T47D (cell line): ENCODE results near the gene KRT35.

Experiments
- DNase-seq, 2 experiments: peaks; one replicate each; pipeline versions ENCODE4 v3.0.0 to v3.0.0-alpha.2; 2011 to 2012; ENCODE audit warnings: low read depth in 1 of 2, low spot score in 1 of 2
- JUND ChIP-seq: IDR thresholded peaks from 2 replicates; pipeline ENCODE4 v1.6.1; 2012; ENCODE audit warnings: low read depth
- in situ Hi-C: cut with HindIII; loops from 2 replicates; pipeline ENCODE4 v1.10.0; 2016; ENCODE audit warnings: low sequenced_read_pairs, low pct_unique_long_range_greater_than_20kb

Gene KRT35

DNA sequence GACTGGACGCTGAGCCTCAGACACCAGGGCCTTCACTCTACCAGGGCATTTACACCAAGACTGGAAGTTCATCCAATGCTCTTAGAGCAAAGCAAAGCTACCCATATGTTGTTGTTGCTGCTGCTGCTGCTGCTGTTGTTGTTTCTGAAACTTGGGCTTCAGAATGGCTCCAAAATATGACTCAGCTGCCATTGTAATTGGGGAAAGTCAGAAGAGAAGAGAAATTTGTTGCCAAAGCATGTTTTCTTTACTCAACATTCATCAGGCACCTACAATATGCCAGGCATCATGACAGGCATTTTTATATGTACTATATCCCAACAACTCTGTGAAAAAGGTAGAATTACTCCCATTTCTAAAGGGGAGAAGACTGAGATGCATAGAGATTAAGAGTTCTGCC, 25.7 kb downstream of the KRT35 start:
- no peak for TF ChIP-seq JUND

DNA sequence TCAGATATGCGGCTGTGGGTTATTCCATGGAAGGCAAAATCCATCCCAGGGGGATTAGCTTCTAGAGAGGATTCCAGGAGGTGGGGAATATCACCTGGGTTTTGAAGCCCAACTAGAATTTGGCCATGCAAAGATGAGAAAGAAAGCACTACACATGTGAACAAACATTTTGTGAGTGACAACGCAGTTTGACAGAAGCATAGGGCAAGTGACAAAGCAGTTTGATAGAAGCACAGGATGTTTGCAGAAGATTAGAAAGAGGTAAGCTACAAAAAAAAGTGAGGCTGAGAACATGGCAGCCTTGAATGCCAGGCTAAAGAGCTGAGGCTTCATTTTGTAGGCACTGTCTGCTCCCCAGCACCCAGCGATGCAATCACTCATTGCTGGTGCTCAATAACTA, 27.9 kb downstream of the KRT35 start:
- in situ Hi-C loops: no loop called here
- no peak for DNase-seq
- TF ChIP-seq JUND: no peak

More for the DNA sequence above, 25.7 kb downstream of the KRT35 start:
- no peak for DNase-seq
- in situ Hi-C loops: no loop called here

DNA sequence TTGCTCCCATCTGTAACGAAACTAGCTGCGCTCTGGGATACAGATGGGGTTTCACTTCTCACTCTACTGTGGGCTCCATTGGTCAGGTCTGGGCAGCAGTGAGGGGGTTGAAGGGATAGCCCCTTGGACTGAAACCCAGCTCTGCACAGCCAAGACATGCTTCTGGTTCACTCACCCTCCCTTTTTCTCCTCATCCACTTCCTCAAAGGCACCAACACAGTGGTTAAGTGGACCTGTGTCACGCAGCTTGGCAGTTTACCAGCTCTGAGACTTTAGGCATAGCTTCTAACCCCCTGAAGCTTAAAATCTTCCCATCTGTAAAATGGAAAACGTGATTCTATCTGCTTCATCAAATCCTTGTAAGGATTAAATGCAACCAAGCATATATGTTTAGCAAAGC, 28.7 kb downstream of the KRT35 start:
- in situ Hi-C loops: no loop called here
- TF ChIP-seq JUND: no peak
- DNase-seq: no peak

DNA sequence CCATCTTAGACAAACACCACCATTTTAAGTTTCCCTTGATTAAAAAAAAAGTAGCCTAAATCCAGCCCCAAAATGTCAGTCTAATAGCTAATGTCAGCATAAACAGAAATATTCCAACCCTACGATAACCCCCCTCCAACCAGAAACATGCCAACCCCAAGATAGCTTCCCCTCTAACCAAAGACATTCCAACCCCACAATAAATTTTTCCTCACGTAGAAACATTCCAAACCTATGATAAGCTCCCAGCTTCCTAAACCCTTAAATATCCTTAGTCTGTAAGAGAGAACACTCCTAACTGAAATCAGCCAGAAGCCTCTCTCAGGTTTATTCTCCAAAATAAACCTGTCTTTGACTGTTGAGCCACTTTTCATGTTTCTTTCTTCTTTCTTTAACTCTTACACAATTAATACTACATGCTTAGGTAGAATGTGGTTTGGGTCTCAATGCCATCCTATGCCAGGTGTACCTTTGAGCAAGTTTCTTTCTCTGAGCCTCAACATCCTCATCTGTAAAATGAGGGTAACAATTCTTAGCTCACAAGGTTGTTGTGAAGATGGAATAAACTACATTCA, 29.7 kb downstream of the KRT35 start:
- no peak for DNase-seq
- no peak for TF ChIP-seq JUND
- in situ Hi-C loops: no loop called here

DNA sequence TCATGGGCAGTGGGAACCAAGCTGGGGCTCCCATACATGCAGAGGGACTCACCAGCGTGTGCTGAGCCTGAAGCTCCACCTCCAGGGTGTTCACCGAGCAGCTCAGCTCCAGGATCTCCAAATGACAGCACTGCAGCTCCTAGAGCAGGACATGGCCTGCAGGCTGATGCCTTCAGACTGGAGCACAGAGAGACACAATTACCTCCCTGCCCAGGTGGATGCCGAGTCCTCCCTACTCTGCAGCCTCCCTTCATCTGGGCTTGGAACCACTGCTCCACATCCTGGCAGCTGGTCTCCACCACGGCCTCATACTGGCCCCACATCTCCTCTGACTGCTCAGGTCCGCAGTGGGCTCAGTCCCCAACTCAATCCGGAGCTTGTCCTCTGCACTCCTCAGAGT, 31.9 kb downstream of the KRT35 start:
- DNase-seq: no peak
- no peak for TF ChIP-seq JUND
- in situ Hi-C loops: no loop called here

DNA sequence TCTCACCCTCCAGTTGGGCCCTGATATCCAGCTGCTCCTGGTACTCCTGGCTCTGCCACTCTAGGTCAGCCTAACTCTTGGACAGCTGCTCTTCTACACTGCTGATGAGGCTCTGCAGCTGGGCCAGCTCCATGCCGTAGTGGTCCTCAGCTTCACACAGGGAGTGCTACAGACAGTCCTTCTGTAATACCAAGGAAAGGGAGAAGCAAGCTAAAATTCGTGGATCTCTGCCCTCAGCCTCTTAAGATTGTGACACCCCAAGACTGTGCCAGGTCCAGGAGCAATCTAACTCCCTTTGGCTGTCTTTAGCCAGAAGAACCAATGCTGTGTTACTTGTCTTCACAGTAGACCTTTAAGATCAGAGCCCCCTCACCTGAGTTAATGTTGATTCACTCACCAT, 32.4 kb downstream of the KRT35 start:
- DNase-seq: no peak
- in situ Hi-C loops: no loop called here
- TF ChIP-seq JUND: no peak

DNA sequence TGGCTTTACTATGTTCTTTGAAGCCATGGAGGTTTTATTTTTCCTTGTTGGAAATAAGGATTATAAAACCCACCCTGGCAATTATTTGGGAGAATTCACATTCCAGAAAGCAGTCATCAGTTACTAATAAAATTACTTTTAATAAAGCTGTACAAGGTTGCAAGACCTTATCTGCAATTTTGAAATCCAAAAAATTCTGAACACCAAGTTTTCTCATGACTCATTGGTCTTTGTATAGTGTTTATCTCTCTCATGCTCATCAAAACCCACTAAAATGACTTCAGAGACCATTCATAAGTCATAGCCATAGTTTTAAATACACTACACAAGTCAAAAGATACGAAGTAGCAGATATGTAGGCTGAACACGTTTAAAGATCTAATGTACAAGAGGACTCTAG, 34.1 kb downstream of the KRT35 start:
- DNase-seq: no peak
- TF ChIP-seq JUND: no peak
- in situ Hi-C loops: no loop called here

DNA sequence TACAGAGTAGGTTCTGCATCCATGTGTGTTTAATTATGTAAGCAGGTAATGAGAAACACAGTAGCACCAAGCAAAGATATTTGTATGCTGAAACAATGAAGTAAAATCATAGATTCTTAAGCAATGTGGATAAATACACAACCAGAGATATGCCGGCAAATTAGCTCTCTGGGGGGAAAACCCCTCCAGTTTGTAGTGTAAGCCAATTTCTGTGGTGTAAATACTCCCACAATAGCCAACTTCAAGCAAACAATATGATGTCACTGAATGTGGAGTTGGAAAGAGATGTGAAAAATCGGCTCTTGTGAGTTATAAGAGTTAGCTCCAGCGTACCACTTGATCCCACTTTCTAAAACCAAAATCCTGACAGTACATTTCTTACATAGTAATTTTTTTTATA, 36.3 kb downstream of the KRT35 start:
- DNase-seq: no peak

DNA sequence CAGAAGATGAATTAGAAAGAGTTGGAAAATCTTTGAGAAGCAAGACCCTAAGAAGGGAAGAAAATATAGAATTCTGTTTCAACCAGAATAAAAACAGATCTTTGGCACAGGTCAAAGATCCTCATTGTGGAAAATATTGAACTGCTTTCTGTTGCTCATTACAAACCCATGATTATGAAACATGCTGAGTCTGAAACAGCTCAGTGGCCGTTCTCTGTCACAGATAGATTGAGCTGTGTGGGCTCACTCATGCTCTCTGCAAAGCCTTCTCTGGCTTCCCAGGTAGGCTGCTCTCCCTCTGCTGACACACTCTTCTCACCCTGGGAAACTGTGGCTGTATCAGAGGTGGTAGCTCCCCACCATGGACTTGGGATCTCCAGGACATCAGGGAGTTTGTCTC, 36.8 kb downstream of the KRT35 start:
- in situ Hi-C loops: no loop called here
- no peak for TF ChIP-seq JUND
- no peak for DNase-seq

More for the DNA sequence above, 36.3 kb downstream of the KRT35 start:
- no peak for TF ChIP-seq JUND
- in situ Hi-C loops: no loop called here

DNA sequence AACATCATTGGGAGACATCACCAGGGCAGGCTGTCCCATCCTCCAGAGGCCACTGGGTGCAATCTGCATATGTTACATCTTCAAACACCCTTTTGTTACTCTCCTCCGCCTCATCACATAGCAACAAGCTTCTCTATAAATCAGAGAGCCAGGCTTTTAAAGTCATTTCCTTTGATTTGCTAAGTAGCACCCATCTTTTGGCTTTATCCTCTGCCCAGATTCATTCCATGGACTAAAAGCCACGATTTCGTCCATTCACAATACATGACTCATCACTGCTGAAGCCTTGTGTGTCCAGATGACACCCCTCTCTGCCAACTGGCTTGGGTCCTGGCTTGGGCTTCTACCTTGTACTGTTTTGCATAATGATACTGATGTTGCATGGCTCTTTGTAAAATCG, 38.2 kb downstream of the KRT35 start:
- no peak for TF ChIP-seq JUND
- in situ Hi-C loops: no loop called here
- no peak for DNase-seq

DNA sequence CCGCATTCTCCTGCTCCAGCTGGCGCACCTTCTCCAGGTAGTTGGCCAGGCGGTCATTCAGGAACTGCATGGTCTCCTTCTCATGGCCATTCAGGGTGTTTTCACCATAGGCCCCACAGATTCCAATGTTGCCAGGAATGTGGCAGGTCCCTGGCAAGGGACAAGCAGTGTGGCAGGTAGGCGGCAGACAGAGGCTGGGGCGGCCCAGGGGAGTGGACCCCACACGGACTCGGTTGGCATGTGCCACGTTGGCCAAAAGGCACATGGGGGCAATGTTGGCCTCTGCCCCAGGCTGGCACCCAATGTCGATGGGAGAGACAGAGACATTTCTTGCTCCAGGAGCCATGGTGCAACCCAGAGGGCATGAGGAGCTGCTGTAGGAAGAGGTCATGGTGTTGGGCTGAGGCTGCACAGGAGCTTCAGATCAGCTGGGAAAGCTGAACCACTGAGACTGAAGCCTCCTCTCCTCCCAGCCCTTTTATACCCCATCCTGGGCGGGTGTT, 40.4 kb downstream of the KRT35 start, which contains the start of gene KRT38:
Gene KRT38 (minus strand): TSS at position 453 of the 503 bp plus-strand sequence. CDS start 62 bp downstream, at position 391.
- TF ChIP-seq JUND: no peak
- DNase-seq: no peak
- in situ Hi-C loops: no loop called here

DNA sequence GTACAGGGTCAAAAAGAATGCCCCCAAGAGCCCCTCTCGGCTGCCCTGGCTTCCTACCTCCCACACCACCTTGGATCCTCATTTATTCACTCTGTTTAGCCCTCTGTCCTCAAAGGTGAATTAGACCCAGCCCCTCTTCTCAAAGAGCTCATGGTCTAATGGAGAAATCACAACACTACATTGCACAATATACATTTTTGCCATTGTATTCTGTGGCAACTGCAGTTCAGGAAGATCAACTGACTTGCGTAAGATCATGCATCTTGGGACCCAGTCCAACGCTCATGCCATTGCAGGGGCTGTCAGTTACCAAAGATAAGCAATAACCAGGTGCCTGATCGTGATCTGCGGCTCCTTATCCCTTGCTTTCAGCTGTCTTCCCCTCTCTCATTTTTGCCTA, 41.6 kb downstream of the KRT35 start:
- no peak for TF ChIP-seq JUND
- in situ Hi-C loops: no loop called here
- DNase-seq: no peak

DNA sequence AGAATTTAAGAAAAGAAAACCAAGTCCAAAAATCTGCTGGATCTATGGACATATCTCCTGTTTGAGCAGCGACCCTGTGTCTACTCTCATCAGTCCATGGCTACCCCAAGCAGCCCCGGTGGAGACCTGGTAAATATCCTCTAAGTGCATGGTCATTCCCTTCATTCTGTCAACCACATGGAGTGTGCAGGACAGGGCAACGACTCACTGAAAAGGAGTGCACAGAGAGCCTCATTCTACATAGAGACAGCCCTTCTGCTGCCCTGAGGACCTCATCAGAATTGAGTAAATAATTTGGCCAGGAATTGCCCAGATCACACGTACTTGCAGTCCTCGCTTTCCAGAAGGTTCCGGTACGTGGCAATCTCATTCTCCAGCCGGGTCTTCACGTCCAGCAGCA, 43.2 kb downstream of the KRT35 start:
- TF ChIP-seq JUND: no peak
- no peak for DNase-seq
- in situ Hi-C loops: no loop called here

DNA sequence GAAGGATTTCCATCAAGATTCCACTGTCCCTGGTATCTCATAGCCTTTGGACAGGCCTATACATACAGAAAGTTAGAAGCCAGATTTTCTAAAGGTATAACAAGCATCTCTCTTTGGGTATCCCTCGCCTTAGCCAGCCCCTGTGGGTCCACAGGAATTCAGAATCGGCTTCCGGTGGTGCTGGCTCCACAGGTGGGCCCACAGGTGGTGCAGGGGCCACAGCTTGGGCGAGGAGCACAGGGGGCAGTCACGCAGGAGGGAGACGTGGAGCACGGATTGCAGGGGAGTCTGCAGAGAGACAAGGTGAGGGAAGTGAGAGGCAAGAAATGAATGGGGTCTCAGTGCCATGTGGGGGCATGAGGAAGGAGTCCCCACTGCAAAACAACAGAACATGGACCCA, 43.7 kb downstream of the KRT35 start:
- in situ Hi-C loops: no loop called here
- no peak for TF ChIP-seq JUND
- no peak for DNase-seq
